ENCODE results near the gene CYB561D2.
A peak's percentile ranks its signal among the peaks of the same experiment; 100 is the strongest.

CYB561D2 gene

DNA sequence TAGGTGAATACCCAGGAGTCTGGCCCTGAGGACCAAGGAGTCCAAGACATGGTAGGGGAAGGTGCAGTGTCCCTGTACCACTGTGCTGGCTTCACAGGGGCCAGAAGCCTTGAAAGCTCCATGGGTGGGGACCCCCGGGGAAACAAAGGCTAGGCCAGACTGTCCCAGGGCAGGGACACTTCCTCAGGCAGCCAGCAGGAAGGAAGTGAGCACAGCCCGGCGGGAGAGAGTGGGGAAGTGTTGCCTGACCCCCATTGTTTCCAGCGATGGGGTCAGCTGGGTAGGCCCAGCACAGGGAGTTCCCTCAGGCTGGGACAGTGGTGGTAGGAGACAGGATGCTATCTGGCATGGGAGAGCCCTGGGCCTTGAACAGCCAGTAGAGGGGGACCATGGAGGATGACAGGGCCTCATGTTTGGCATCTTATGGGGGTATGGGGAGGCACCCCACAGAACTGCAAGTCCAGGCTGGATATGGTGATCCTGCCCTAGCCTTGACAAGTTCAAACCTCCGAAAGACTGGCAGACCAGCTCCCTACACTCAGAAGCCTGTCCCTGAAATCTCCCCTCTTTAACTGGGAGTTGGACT lies 27.0 kb upstream of the CYB561D2 start:
- DNase-seq = no peak

DNA sequence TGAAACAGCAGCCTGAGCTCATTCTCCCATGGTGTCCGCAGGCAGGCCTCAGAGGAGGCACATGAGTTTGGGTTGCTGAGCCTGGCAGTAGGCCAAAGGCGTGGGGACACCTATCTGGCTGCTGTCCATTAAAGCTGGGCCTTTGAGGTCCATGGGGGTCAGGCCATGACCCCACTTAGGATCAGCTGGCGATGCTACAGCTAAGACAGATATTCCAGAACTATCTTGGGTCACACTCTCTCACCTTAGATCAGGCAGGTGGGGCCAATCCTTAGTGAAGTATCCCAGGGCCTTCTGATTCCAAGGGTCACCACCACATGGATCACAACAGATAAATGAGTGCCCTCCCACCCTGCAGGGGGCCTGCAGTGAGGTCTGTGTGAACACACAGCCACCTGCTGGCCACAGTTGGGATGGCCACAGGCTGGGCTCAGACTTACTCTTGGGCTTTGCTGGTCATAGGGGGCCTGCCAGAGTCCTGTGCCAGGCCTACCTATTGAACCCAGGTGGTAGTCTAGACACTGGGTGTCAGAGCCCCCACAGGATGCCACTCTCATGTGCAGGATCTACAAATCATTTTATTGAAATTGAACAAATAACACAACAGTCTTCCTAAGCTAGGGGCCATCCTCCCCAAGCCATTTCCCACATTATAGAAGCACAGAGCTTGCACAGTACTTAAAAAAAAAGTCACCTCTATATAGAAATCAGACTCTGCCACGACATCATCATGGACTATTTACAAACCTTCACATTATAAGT lies 26.1 kb upstream of the CYB561D2 start:
- DNase-seq = peak; percentile 24 to 59

DNA sequence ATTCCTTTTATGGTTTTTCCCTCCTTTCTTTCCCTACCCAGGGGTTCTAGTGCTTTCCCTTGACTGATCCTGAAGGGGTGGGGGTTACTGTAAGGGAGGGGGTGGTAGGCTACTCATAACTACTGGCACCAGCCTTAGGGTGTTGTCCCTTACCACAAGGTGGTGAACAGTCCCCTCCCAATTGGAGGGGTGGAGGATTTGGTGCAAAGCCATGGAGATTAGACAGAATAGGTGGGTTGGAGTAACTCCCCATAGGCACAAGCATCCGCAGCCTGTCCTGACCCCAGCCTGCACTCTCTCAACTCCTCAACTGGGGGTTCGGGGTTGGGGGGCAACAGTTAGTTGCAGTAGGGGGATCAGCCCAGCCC lies 25.6 kb upstream of the CYB561D2 start:
- no peak for DNase-seq

DNA sequence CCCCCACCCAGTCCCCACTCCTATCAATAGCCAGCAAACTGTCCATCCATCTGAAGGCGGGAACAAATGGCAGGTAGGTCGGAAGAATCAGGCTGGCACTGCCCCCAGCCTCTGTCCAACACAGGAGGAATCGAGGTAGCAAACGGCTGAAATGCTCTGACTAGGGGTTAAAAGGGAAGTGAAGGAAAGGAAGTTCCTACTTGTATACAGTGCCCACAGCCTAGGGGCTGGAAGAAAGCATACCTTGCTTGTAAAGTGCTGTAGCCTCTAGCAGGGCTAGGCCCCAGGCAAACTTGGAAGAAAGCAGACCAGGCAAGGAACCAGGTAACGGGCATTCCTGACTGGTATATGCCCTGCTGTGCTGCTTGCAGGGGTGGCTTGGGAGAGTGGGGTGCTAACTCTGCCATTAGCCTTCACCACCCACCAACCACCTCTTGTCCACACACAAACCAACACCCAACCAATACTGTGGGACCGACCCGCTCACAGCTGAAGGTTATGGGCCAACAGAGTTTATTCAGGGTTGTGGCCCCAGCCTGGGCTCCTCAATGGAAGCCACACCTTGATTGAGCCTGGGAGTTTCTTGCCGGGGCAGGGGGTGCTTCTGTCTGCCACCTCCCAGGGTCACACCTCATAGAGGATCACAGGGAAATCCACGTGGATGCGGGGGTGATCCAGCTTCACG lies 25.0 kb upstream of the CYB561D2 start:
- no peak for DNase-seq

DNA sequence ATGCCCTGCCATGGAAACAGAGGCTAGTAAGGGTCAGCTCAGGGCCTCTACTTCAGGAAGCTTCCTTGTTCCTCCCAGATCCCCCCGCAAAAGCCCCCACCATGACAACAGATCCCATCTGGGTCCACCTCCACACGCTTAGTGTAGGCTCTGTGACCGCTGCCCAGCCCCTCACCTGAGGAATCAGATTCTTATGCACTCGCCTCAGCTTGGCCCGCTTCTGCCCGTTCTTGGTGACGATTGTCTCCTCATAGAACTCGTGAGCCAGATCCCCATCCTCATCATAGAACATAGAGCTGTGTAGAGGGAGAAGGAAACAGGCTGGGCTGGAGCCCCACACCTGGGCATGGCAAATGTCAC lies 24.5 kb upstream of the CYB561D2 start:
- DNase-seq = no peak

DNA sequence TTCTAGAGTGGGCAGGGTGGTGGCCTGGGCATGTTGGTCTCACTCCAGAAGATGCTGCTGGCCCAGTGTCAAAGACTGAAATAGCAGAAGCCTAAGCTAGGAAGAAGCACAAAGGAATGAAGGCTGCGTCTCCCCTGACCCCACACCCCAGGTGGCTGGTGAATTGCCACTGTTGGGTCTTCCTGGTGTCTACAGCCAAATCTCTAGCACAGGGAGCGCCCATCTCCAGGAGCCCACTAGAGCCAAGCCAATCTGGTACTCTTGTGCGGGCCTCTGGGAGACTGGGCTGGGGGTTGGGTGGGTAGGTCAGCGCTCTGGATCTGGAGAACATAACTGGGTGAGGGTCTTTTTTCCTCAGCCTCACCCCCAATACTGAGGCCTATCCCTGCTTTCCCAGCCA lies 23.5 kb upstream of the CYB561D2 start:
- DNase-seq = no peak

DNA sequence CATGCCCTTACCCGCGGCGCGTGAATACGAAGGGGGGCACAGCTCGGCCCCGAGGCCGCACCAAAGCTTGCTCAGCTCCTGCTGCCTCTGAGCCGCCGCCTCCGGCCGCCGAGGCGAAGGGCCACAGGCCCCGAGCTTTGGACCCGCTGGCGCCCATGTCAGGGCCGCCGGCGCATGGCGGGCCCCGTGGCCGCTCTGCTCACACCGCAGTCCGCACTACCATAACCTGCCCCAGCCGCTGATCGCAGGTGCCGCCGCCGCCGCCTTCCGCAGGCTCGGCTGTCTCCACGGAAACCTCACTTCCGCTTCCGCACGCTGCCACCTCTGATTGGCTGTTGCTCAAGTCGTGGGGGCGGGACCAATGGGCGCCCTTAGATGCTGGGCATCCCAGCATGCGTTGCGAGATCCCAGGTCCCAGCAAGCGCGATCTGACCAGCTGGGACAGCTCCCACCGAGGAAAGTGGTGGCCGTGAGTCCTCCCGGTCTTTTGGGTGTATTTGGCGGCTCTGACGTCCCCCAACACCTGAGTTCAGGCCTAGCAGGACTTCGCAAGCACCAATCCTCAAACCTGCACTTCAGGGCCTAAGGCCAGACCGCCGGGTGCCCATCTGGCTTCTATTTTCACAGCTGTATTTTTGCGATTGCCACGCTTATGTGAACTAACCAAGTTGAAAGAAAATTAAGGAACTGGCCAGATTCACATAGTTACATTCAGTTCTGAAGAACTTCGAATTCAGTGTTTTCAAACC lies 22.5 kb upstream of the CYB561D2 start, which contains the start of gene TUSC2:
TSS of gene TUSC2 (minus strand) at position 281 of the 749 bp plus-strand sequence. CDS start at position 157, 124 bp downstream.
- DNase-seq = peak; percentile 90

DNA sequence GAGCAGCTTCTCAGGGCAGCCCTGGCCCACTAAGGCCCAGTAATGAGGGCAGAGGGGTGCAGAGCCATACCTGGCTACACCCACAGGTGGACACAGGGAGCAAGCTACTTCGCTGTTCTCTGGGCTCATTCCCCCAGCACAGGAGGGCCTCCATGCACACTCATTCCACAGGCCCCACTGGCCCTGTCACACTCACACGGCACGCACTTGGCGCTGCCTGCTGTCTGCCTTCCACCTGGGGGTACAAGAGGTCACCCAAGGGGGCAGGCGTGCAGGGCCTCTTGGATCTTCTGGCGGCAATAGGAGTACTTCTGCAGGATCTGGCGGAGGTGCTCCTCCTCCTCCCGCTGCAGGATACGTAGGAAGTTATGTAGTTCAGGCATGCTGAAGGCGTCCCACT lies 20.3 kb upstream of the CYB561D2 start:
- no peak for DNase-seq

DNA sequence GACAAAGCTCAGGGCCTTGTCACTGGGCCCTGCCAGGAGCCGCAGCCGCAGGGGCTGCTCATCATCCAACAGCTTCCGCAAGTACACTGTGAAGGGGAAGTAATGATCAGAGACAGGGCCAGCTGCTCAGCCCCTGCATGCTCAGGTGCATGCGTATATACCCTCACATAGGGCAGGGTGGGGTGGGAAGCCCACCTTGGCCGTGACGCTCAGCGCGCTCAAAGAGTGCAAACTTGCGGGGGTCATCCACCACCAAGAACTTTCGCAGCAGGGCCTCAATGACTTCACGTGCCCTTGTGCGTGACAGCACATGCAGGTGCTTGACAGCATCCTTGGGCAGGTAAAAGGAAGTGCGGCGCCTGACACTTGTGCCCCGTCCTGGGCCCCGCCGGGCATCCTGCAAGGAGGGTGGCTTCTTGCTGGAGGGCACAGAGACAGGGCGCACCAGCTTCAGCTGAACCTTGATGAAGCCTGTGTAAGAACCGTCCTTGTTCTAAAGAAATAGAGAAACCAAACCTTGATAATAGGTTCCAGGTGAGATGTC lies 19.2 kb upstream of the CYB561D2 start:
- DNase-seq = no peak

DNA sequence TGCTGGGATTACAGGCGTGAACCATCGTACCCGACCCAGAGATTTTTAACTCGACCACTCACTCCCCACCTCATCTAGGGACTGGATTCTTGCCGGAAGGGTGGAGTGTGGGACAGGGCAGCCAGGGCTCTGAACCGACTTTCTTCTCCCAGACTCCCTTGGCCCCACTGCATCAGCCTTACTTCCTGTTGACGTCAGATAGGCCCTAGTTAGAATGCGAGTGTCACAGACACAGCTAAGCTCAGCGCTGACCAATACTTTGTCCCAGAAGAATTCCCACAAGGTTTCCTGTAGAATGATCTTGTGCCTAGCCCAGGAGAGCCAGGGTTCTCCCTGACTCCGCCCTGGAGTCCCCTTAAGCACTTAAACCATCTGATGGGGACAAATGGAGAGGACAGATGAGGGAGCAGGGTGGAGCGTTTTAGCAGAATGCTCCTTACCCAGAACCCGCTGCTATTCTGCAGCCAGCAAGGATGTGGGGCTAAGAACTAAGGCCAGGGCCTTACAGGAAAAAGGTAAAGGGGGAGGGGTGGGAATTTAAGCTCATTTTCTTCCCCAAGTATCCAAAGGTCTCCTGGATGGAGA lies 16.8 kb upstream of the CYB561D2 start:
- DNase-seq = no peak

DNA sequence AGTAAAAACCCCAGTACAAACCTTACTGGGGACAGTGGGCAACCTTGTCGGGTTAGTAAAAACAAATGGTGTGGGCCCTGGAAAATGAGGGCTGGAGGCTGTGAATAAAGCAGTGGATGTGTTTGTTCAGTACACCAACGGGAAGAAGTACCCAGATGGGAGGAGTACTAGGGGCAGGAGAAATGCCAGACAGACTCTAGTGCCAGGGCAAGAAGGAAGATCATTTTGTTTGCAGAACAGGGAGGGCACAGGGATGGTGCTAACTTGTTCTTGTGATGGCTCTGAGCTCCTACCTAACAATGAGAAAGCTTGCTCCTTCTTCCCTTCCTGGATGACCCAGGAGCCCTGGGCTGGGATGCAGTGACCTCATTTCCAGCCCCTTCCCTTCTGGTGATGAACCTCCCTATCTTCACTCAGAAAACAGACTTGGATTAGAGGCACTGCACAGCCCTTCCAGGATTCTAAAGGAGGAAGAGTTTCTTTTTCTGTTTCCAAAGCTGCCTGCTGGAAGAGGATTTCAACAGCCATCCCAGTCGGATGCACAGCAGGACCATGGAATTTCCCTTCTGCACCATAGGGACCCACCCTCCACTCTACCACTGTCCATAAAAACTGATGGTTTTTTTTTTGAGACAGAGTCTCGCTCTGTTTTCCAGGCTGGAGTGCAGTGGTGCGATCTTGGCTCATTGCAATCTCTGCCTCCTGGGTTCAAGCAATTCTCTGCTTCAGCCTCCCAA lies 16.2 kb upstream of the CYB561D2 start:
- DNase-seq = no peak

DNA sequence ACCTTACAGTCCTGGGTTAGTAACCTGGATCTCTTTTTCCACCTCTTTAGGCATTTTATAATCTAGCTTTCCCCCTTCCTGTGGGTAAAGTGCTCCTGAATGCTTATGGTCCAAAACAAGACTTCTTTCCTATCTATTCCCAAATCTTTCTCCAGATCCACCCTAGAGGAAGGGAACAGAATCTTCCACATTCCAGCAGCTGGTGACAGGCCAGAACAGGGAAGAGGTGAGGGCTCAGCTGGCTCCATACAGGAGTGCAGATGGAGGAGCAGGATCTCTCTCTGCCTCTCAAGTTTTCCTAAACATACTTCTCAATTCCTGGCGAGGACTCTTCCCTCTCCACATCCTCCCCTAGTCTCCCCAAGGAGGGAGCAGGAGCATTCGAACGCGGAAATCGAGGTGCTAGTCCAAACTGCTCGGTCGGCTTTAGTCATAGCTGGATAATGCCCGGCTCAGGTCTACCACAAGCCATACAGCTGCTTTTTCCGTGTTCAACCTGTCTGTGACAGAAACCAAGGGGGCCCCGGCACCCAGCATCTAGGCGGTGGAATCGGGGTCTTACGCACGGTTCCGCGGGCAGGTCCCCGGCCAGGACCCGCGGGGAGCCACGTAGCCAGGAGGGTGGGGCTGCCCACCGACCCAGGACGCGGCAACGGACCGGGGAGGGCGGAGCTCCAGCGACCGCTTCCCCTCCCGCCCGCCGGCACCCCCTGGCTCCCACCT lies 14.0 kb upstream of the CYB561D2 start:
- no peak for DNase-seq

DNA sequence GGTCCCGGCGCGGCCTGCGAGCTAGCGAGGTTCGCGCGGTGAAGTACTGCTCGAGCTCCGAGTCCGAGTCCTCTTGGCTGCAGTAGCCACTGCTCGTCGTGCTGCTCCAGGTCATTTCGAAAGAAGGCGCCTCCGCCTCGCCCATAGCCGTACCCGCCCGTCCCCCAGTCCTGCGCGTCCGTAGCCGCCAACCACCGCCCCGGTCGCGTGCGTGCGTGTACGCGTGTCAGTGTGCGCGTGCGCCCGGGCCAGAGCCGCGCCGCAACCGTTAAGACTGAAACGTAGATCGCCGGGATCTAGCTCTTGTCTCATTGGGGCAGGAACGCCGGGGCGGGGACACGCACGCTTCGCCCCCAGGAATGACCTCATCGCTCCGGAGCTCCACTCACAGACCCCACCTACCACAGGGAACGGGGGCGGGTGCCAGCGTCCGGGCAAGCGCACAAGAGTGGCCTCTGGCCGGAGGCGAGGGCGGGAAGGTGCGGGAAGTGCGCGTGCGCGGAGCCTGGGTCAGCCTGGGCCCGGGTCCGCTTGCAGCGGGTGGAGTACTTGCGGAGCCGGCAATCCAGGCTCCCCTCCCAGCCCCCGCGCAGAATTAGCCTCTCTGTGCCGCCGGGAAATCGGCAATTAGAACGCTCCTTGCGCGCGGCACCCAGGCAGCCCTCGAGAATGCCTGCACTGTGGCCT lies 13.3 kb upstream of the CYB561D2 start:
- peak; percentile 93 to 95 for DNase-seq

DNA sequence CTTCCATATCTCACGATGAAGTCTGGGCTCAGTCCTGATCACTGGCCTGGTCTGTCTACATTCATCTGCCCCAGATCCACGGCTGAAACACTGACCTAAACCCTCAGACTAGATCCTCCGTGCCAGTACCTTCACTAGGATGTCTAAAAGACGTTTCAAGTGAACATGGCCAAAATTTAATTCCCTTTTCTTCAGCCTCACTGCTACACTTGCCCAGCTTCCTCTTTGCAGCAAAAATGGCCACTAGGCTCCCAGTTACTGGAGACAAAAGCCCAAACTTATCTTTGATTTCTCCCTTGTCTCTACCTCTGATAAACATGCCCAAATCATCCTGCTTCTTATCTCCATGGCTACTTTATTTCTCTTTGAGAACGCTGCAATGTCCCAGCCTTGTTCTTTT lies 11.7 kb upstream of the CYB561D2 start:
- no peak for DNase-seq

DNA sequence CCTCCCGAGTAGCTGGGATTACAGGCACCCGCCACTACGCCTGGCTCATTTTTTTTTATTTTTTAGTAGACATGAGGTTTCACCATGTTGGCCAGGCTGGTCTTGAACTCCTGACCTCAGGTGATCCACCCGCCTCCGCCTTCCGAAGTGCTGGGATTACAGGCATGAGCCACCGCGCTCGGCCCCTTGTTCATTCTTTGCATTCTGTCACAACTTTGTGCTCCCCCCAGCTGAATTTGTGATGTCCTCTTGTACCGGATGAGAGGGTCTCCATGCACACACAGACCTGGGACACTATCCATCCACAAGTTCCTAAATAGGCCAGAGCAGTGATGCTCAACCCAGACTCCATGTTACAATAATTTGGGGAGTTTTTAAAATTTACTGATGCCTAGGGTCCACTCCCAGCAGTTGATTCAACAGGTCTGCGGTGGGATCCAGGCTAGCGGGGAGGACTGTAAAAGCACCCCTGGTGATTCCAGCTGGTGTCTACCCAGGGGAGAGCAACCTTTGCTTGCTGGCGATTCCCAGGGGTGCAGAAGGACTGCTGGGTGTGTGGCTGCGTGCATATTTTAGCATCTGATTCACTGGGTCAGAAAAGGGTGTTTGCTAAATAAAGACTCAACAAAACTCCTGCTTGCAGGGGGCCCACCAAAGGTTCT lies 11.0 kb upstream of the CYB561D2 start:
- no peak for DNase-seq

DNA sequence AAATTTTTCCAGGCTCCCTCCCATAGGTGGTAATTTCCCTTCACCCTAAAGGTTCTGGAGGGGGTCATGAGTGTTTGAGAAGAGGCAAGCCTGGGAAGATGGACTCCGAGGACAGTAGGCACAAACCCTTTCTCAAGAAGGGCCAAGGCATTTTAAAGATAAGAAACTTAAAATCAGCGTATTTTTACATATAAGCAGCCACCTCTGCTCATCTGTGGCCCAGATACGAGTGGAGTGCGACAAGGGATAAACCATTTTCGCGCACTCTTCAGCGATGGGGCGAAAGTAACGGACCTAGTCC lies 10.6 kb upstream of the CYB561D2 start:
- no peak for DNase-seq

DNA sequence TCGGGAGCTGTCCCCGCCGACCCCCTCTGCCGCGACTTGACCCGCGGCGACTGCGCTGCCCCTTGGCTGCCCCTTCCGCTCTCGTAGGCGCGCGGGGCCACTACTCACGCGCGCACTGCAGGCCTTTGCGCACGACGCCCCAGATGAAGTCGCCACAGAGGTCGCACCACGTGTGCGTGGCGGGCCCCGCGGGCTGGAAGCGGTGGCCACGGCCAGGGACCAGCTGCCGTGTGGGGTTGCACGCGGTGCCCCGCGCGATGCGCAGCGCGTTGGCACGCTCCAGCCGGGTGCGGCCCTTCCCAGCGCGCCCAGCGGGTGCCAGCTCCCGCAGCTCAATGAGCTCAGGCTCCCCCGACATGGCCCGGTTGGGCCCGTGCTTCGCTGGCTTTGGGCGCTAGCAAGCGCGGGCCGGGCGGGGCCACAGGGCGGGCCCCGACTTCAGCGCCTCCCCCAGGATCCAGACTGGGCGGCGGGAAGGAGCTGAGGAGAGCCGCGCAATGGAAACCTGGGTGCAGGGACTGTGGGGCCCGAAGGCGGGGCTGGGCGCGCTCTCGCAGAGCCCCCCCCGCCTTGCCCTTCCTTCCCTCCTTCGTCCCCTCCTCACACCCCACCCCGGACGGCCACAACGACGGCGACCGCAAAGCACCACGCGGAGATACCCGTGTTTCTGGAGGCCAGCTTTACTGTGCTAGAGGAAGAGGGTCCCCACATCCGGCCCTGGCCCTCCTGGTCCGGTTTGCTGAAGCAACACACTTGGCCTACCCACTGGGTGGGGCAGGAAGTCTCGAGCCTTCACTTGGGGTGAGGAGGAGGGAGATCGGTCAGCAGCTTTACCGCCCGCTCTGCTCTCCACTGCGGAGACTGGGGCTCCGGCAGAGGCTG lies 10.0 kb upstream of the CYB561D2 start, which contains the start of gene RASSF1:
TSS of gene RASSF1 (minus strand) at position 389 of the 882 bp plus-strand sequence. CDS start at position 358, 31 bp downstream.
- no peak for DNase-seq

DNA sequence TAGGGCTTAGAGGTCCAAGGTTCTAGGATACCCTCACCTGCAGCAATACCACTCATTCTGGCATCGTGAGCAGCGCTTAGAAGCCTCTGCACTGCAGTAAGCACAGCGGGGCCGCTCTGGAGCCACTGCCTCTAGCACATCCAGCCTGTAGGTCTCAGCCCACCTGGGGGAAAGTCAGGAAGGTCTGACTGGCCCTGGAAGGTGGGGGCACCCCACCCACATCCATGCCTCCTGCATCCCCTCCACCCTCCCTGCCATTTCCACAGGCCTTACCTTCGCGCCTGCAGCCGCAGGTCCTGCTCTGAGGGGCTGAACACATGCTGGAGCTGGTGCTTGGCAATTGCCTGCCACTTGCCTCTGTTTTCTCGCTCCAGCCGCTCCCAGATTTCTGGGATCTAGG lies 9.1 kb upstream of the CYB561D2 start:
- no peak for DNase-seq

DNA sequence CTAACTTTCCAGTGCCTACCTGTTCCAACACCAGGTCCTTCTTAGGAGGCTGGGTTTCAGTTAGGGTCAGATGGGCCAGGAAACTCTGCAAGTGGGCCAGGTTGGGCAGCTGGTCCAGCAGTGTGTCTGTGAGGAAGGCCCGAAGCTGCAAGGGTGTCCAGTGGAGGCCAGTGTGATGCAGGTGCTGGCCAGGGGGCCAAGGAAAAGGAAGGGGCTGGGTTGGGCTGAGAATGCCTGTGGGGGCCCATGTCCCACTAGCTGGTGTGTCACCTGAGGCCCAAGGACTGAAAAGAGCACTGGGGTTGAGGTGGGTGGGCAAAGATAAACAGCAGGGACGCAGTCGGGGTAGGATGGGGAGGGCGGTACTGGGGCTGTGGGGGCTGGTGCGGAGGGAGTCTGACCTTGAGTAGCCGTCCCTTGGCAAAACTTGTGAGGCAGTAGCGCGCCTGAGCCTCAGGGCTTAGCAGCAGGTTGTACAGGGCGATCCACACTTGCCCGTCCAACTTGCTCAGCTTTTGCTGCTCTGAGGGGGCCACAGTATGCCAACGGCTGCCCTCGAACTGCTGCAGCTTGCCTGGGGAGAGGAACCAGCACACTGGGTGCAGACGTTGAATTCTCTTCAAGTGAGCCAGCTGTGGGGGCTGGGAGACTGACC lies 8.5 kb upstream of the CYB561D2 start:
- DNase-seq = no peak

Data from NCI-H1930 (cell line).